ENCODE results near the gene MIB2. TPM values are rescaled to one million over a fixed set of nuclear protein-coding genes. Genes with fewer than 3 reads are reported as not detected.

MIB2 gene
- 100 to 1,000 TPM in 1 of 4 donors, 10 to 100 TPM in 3; 50.5 to 108 (median 98.6) TPM for total RNA-seq

GRCh38 chr1:1615256-1616044, at the start of gene MIB2:
Gene MIB2 (plus strand): TSS chr1:1615500. CDS start chr1:1623453, 7,953 bp downstream.
- H3K9me3 ChIP-seq: no peaks in the 10 kb centered on the region
- TF ChIP-seq POLR2A (IDR thresholded peaks at IDR 0.05) (peak; percentile 39 to 81), CTCF (IDR thresholded peaks at IDR 0.05) (no peak), EP300 (IDR thresholded peaks at IDR 0.05) (peak; percentile 89 to 93)
- DNase-seq (ENCODE audit: low spot score in 2 of 2): peak; percentile 86
- peak within 1 kb of the TSS; percentile 99 to 100 (median 100) for H3K27ac ChIP-seq
- H3K36me3 ChIP-seq: peaks cover 0 to 27% (median 0%) of the 10 kb centered on the region in 3 donors
- WGBS, 2 donors: 0 to 1% methylated on average over 19 to 36 of the region's 107 CpGs
- H3K4me1 ChIP-seq: peaks cover 0 to 61% (median 28%) of the 10 kb centered on the region in 4 donors
- H3K27me3 ChIP-seq: no peaks in the 10 kb centered on the region
- H3K4me3 ChIP-seq: peak within 1 kb of the TSS; percentile 91 to 99 (median 94)

- WGBS, 2 donors: 68 to 76% methylated on average over 29 to 31 of the region's 31 CpGs
- H3K4me3 ChIP-seq: no peak overlapping the region
- no peaks in the 10 kb centered on the region for H3K9me3 ChIP-seq
- peaks cover 0 to 61% (median 3%) of the 10 kb centered on the region in 4 donors for H3K4me1 ChIP-seq
- H3K27me3 ChIP-seq: no peaks in the 10 kb centered on the region
- DNase-seq (ENCODE audit: low spot score in 2 of 2): no peak
- no peak overlapping the region for H3K27ac ChIP-seq
- H3K36me3 ChIP-seq: peaks cover 0 to 66% (median 8%) of the 10 kb centered on the region in 3 donors
- no peak for TF ChIP-seq CTCF (IDR thresholded peaks at IDR 0.05)
Observed at GRCh38 chr1:1567152-1567875, 48.0 kb upstream of the MIB2 start.

GRCh38 chr1:1567891-1568291, 47.4 kb upstream of the MIB2 start:
- Histone ChIP-seq H3K27ac (no peak overlapping the region), H3K4me3 (no peak overlapping the region), H3K4me1 (peaks cover 0 to 67% (median 7%) of the 10 kb centered on the region in 4 donors), H3K9me3 (no peaks in the 10 kb centered on the region), H3K36me3 (peaks cover 0 to 64% (median 8%) of the 10 kb centered on the region in 3 donors), H3K27me3 (no peaks in the 10 kb centered on the region)
- TF ChIP-seq EP300 (IDR thresholded peaks at IDR 0.05) (no peak), POLR2A (IDR thresholded peaks at IDR 0.05) (no peak), CTCF (IDR thresholded peaks at IDR 0.05) (no peak)
- 64 to 77% methylated on average over 10 of the region's 10 CpGs for WGBS, 2 donors
- no peak for DNase-seq (ENCODE audit: low spot score in 2 of 2)

- DNase-seq (ENCODE audit: low spot score in 2 of 2): no peak
- 80 to 83% methylated on average over 7 of the region's 7 CpGs for WGBS, 2 donors
- H3K4me3 ChIP-seq: no peak overlapping the region
- no peaks in the 10 kb centered on the region for H3K27me3 ChIP-seq
- H3K4me1 ChIP-seq: peaks cover 0 to 74% (median 14%) of the 10 kb centered on the region in 4 donors
- H3K27ac ChIP-seq: no peak overlapping the region
- peaks cover 0 to 49% (median 2%) of the 10 kb centered on the region in 3 donors for H3K36me3 ChIP-seq
- no peaks in the 10 kb centered on the region for H3K9me3 ChIP-seq
- no peak for TF ChIP-seq CTCF (IDR thresholded peaks at IDR 0.05)
- no peak for TF ChIP-seq POLR2A (IDR thresholded peaks at IDR 0.05)
- TF ChIP-seq EP300 (IDR thresholded peaks at IDR 0.05): no peak
Observed at GRCh38 chr1:1569341-1569740, 46.0 kb upstream of the MIB2 start.

Data from tibial nerve (tissue), 4 donors.